Activated CD4-positive, alpha-beta T cell treated with anti-CD3 and anti-CD28 coated beads, Interleukin-2, amount 10 ng/mL, durations not matched to agents 24 days and 14 days (primary cell): ENCODE data around the gene SLC23A2. TPM values are rescaled to one million over a fixed set of nuclear protein-coding genes. Genes with fewer than 3 reads are reported as not detected.
"Not testable (repeated sequence)": the region's sequence is repeated elsewhere in the genome, so short reads cannot be mapped to it uniquely, and the experiment has no call there.

ENCODE experiments used
- DNase-seq: peaks from one replicate; pipeline ENCODE4 v3.0.0; 2022
- H3K27ac Mint-ChIP-seq: one replicate; pipeline ENCODE4 v1.8.0; 2022; ENCODE audit warnings: mild to moderate bottlenecking, mixed read lengths
- H3K27me3 Mint-ChIP-seq: one replicate; pipeline ENCODE4 v1.8.0; 2022; ENCODE audit warnings: mixed read lengths
- H3K36me3 Mint-ChIP-seq: one replicate; pipeline ENCODE4 v1.8.0; 2022; ENCODE audit warnings: low read depth, mild to moderate bottlenecking, mixed read lengths
- H3K4me1 Mint-ChIP-seq: one replicate; pipeline ENCODE4 v1.8.0; 2021; ENCODE audit warnings: mixed read lengths
- H3K4me3 Mint-ChIP-seq: one replicate; pipeline ENCODE4 v1.8.0; 2022; ENCODE audit warnings: mild to moderate bottlenecking, moderate library complexity, mixed read lengths
- H3K9me3 Mint-ChIP-seq: one replicate; pipeline ENCODE4 v1.8.0; 2021; ENCODE audit warnings: mixed read lengths
- intact Hi-C: fragments of 100-400 bp; cut with micrococcal nuclease; formaldehyde crosslinking; loops from one replicate; pipeline ENCODE4 v1.15.1; 2023
- total RNA-seq: library from RNA; stranded (reverse); gene quantifications from 2 replicates; pipeline ENCODE4 v1.2.3, GENCODE V29; 2022

The SLC23A2 gene
- total RNA-seq, 1 donor from 2014 or later, result 26.9 TPM

DNA sequence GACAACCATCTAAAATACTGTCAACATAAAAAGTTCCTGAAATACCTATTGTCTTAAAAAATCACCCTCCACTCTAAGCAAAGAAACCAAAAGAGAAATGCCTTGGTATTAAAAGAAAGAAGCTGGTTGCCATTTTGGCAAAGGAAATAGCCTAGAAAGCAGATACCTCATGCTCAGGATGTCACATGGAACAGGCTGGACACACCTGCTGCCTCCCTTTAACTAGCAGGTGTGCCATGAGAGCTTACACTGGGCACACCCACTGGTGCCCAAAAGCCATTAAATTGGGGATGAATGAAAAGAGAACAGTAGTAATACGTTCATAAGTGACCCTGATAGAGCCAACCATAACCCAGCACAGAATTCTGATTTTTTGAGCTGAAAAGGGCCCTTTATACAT lies 1.5 kb downstream of the SLC23A2 start:
- Mint-ChIP-seq H3K4me1 (peaks cover 40% of the 10 kb centered on the region), H3K36me3 (peaks cover 14% of the 10 kb centered on the region), H3K27ac (peak overlapping the region; percentile 85), H3K9me3 (no peaks in the 10 kb centered on the region), H3K27me3 (peaks cover 16% of the 10 kb centered on the region), H3K4me3 (peak overlapping the region; percentile 98)
- no peak for DNase-seq
- intact Hi-C loops, result loop anchor here (5.0 kb wide), 2 partner anchors 58 to 103 kb away; no protein-coding TSS in a partner anchor

DNA sequence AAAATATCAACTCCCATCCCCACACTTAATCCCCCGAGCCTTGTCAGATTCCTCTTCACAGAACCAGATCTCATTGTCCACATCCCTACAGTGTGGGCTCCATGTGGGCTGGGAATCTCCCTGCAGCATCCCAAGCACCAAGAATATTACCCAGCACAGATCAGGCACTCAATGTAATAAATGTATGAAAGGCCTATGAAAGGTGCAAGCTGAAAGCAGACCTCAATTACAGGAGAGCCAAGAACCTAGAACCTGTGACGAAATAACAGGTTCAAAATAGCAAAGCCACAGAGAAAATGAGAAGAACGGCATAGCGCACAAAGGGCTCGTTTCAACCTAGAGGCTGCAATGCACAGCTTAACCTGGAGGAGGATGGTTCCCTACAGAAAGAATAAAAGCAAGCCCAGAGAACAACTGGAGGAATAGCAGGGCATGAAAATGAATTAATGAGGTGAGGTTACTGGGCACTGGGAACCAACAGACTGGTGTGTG lies 3.1 kb downstream of the SLC23A2 start:
- Mint-ChIP-seq H3K9me3 (no peaks in the 10 kb centered on the region), H3K27me3 (peaks cover 6% of the 10 kb centered on the region), H3K4me3 (no peak overlapping the region), H3K36me3 (peaks cover 14% of the 10 kb centered on the region), H3K4me1 (peaks cover 40% of the 10 kb centered on the region), H3K27ac (no peak overlapping the region)
- no peak for DNase-seq
- intact Hi-C loops, result no loop called here

DNA sequence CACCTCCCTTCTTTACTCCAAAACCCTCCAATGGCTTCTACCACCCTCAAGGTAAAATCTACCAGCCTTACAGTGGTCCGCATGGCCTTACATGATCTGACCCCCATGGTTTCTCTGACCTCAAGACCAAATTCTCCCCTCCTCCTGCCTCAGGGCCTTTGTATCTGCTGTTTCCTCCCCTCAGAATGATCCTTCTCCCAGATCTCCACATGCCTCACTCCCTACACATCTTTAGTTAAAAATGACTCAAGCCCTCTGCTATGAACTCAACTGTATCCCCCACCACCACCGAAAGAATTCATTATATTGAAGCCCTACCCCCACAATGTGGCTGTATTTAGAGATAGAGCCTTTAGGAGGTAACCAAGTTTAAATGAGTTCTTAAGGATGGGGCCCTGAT lies 4.1 kb downstream of the SLC23A2 start:
- H3K27me3 Mint-ChIP-seq, result peaks cover 3% of the 10 kb centered on the region
- H3K4me1 Mint-ChIP-seq, result peaks cover 40% of the 10 kb centered on the region
- no peak overlapping the region for H3K4me3 Mint-ChIP-seq
- intact Hi-C loops, result no loop called here
- H3K27ac Mint-ChIP-seq, result no peak overlapping the region
- DNase-seq, result no peak
- H3K36me3 Mint-ChIP-seq, result peaks cover 14% of the 10 kb centered on the region
- H3K9me3 Mint-ChIP-seq, result no peaks in the 10 kb centered on the region

DNA sequence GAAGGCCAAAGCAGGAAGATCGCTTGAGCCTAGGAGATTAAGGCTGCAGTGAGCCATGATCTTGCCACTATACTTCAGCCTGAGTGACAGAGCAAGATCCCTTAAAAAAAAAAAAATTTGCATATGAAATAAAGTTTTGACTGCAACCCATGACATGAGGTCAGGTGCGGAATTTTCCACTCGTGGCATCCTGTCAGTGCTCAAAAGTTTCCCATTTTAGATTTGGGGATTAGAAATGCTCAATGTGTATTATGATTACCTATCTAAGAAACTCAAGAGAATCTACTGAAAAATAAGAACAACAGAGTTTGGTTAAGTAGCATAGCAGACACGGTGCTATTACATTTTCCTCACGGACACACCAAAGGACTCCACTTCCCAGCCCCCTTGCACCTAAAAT lies 11.7 kb downstream of the SLC23A2 start:
- Mint-ChIP-seq H3K36me3 (peaks cover 5% of the 10 kb centered on the region), H3K4me3 (peak overlapping the region; percentile 16), H3K9me3 (no peaks in the 10 kb centered on the region), H3K27ac (peak overlapping the region; percentile 77), H3K4me1 (peaks cover 19% of the 10 kb centered on the region), H3K27me3 (no peaks in the 10 kb centered on the region)
- intact Hi-C loops, result loop anchor here (2.0 kb wide), 1 partner anchor 17 kb away; no protein-coding TSS in a partner anchor
- no peak for DNase-seq

DNA sequence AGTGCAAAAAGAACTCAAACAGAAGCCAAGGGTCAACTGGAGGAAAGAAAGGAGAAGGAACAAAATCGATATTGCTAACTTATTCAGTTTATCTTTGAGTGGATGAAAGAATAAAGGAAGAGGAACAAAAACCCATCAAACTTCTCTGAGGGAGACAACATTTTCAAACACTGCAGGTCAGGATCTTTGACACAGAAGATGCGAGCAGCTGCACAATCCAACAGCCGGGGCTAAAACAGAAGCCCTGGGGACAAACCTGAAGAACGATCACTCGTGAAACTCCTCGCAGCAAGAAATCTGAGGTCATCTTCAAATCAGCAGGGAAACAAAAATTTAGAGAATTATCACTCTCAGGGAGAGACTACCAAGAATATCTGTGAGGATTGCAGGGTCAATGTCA lies 14.2 kb downstream of the SLC23A2 start:
- DNase-seq, result no peak
- Mint-ChIP-seq H3K27ac (peak overlapping the region; percentile 77), H3K27me3 (no peaks in the 10 kb centered on the region), H3K36me3 (peaks cover 8% of the 10 kb centered on the region), H3K4me3 (no peak overlapping the region), H3K9me3 (no peaks in the 10 kb centered on the region), H3K4me1 (peaks cover 23% of the 10 kb centered on the region)
- intact Hi-C loops, result no loop called here

DNA sequence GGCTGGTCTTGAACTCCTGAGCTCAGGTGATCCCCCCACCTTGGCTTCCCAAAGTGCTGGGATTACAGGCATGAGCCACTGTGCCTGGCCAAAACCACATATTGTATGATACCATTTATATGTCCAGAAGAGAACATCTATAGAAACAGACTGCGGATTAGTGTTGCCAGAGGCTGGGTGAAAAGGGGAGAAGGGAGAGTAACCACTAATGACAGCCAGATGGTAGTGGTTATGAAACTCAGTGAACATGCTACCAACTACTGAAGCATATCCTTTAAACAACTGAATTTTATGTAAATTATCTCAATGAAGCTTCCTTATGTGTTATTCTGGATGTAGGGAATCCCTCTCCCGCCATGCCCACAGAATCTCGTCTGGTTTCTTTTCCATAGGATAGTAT lies 15.7 kb downstream of the SLC23A2 start:
- no peaks in the 10 kb centered on the region for H3K27me3 Mint-ChIP-seq
- H3K9me3 Mint-ChIP-seq, result no peaks in the 10 kb centered on the region
- no peak for DNase-seq
- peaks cover 8% of the 10 kb centered on the region for H3K36me3 Mint-ChIP-seq
- no peak overlapping the region for H3K27ac Mint-ChIP-seq
- peaks cover 26% of the 10 kb centered on the region for H3K4me1 Mint-ChIP-seq
- no peak overlapping the region for H3K4me3 Mint-ChIP-seq
- intact Hi-C loops, result no loop called here

DNA sequence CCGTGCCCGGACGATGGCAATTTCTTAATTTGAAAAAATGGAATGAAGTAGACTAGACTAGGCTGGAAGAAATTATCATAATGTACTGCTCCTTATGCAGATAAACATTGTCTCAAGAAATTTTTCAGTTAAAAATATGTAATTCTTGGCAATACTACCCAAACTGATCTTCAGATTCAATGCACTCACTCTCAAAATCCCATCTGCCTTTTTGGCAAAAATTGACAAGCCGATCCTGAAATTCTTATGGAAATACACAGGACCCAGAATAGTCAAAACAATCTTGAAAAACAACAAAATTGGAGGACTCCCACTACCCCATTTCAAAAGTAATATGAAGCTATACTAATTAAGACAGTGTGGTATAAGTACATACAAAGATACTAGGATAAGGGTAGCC lies 19.0 kb downstream of the SLC23A2 start:
- no peak for DNase-seq
- H3K4me1 Mint-ChIP-seq, result peaks cover 19% of the 10 kb centered on the region
- intact Hi-C loops, result no loop called here
- no peaks in the 10 kb centered on the region for H3K9me3 Mint-ChIP-seq
- H3K36me3 Mint-ChIP-seq, result peaks cover 8% of the 10 kb centered on the region
- H3K27me3 Mint-ChIP-seq, result no peaks in the 10 kb centered on the region
- no peak overlapping the region for H3K27ac Mint-ChIP-seq
- no peak overlapping the region for H3K4me3 Mint-ChIP-seq

DNA sequence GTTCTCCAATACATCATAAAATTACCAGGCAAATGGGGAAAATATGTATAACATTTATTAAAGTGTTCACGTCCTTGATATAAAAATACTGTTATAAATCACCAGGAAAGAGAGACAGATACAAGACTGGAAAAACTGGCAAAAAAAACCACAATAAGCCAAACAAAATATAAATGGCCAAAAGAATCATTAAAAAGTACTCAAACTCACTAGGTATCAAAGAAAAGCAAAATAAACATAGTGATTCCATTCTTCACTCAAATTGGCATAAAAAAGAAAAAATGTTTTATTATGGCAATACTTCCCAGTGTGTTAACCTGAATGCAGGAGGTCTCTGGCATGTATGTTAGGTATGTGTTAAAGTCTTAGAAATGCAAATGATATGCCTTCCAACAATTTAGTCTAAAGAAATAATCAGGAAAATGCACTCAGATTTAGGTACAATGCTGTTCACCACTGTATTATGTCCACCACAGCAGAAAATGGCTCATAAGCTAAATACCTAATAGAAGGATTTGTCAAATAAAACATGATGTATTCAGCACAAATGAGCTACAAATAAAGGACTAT lies 21.4 kb downstream of the SLC23A2 start:
- H3K4me1 Mint-ChIP-seq, result peaks cover 11% of the 10 kb centered on the region
- no peaks in the 10 kb centered on the region for H3K9me3 Mint-ChIP-seq
- no peak for DNase-seq
- no peaks in the 10 kb centered on the region for H3K27me3 Mint-ChIP-seq
- intact Hi-C loops, result no loop called here
- H3K36me3 Mint-ChIP-seq, result peaks cover 3% of the 10 kb centered on the region
- no peak overlapping the region for H3K4me3 Mint-ChIP-seq
- H3K27ac Mint-ChIP-seq, result no peak overlapping the region

DNA sequence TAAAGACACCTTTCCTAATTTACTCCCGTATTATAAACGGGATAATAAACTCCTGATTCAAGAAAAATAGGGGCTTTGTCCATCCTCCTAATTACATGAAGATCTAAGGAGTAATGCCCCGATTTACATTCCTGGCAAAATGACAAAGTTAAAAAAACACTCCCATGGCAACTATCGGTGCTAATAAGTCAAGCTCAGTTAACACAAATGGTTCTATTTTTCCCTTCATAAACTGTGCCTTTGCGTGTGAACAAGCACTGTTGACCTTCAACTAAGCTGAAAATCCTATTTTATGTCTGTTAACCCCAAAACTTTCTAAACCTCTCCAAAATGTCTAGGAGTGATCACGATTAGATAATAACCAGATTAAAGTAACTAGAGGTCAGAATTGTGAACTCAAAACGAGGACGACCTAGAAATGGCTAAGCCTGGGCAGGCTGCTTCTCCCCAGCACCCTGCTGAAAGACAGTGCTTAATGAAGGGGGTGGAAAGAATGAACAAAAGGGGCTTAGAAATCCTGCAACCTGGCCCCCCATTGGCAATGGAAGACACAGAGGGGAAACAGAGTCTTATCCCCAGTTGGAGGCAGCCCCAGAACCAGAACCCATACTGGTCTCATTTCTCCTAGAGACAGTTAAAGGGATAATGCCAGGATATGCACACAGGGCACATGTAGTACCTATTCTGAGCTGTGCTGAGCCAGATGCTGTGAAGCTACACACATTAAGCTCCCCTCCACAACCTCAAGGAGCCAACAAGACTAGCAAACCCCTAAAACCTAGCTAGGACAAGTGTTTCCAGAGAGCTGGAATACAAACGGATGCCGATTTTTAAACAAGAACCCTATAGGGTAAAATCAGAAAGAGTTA lies 23.0 kb downstream of the SLC23A2 start:
- Mint-ChIP-seq H3K4me1 (peaks cover 21% of the 10 kb centered on the region), H3K27ac (no peak overlapping the region), H3K9me3 (no peaks in the 10 kb centered on the region), H3K27me3 (no peaks in the 10 kb centered on the region), H3K4me3 (no peak overlapping the region), H3K36me3 (peaks cover 3% of the 10 kb centered on the region)
- intact Hi-C loops, result no loop called here
- DNase-seq, result no peak

DNA sequence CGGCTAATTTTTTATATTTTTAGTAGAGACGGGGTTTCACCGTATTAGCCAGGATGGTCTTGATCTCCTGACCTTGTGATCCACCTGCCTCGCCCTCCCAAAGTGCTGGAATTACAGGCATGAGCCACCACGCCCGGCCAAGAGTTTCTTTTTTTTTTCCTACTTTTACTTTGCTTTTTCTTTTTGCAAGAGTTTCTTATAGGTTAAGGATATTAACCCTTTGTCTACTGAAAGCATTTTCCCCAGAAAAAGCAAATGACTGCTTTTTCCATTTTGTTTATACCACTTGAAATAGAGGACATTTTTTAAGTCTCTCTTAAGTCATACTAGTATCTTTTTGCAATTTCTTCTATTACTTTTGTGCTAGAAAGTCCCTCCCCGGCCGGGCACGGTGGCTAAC lies 25.3 kb downstream of the SLC23A2 start:
- H3K4me3 Mint-ChIP-seq, DNase-seq, H3K9me3 Mint-ChIP-seq, H3K27ac Mint-ChIP-seq, H3K27me3 Mint-ChIP-seq, H3K36me3 Mint-ChIP-seq, intact Hi-C loops: not testable (repeated sequence)
- peaks cover 24% of the 10 kb centered on the region for H3K4me1 Mint-ChIP-seq

DNA sequence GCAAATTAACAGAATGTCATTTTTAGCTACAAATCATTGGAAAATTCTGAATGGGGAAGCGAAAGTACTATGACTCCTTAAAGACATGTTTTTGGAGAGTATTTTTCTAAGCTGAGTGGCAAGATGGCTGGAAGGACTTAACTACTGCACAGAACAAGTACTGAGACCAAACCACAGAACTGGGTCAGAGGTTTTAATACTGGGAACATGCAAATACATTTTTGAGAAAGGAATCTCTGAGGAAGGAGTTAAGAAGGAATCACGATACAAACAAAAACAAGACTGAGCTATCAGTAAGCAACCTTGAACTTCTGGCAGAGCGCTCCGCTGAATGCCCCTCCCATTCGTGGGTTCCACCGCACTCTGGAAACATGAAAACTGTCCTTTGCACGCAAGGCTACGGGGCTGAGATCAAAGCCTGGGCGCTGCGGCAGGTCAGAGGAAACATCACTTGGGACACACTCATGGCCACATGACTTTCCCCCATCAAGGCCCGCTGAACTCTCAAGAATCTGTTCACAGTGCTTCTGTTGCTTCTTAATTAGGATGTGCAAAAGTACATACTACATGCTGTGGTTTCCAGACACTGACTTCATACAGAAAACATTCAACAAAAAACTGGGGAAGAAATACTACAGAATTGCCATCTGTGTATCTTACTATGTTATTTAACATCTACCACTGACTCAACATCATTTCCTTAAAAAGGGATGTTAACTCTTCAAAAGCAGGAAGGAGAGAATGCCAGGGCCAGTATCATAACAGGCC lies 27.8 kb downstream of the SLC23A2 start:
- intact Hi-C loops, result loop anchor here (2.0 kb wide), 1 partner anchor 15 kb away; no protein-coding TSS in a partner anchor

DNA sequence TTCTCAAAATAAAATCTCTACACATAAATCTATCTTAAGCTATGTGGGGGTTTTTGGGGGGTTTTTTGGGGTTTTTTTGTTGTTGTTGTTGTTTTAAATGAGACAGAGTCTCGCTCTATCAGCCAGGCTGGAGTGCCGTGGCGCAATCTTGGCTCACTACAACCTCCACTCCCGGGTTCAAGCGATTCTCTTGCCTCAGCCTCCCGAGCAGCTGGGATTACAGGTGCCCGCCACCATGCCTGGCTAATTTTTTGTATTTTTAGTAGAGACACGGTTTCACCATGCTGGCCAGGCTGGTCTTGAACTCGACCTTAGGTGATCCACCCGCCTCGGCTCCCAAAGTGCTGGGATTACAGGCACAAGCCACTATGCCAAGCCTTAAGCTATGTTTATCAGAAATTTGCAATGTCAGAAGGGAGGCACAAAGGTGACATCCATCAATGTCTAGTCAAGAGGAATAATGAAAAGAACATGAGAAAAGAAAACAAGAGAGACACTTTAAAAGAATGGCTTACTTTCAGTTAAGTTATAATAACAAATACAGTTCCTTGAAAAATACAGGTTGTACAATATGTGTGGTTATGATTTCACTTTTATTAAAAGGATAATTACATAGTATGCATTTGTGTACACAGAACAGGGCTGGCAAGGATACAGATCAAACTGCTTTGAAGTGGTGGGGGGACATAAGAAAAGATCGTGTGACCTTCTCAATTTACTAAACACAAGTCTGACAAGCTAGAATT lies 28.6 kb downstream of the SLC23A2 start:
- H3K4me1 Mint-ChIP-seq, result peaks cover 22% of the 10 kb centered on the region
- H3K27me3 Mint-ChIP-seq, result no peaks in the 10 kb centered on the region
- H3K36me3 Mint-ChIP-seq, result peaks cover 25% of the 10 kb centered on the region
- H3K9me3 Mint-ChIP-seq, result peaks cover 4% of the 10 kb centered on the region
- peak overlapping the region; percentile 94 for H3K27ac Mint-ChIP-seq
- no peak for DNase-seq
- intact Hi-C loops, result loop anchor here (2.0 kb wide), 1 partner anchor 16 kb away; no protein-coding TSS in a partner anchor
- peak overlapping the region; percentile 83 for H3K4me3 Mint-ChIP-seq

More for the DNA sequence above, 27.8 kb downstream of the SLC23A2 start:
- no peaks in the 10 kb centered on the region for H3K9me3 Mint-ChIP-seq
- H3K27me3 Mint-ChIP-seq, result no peaks in the 10 kb centered on the region
- H3K4me3 Mint-ChIP-seq, result peak overlapping the region; percentile 83
- DNase-seq, result peak; percentile 90
- peaks cover 19% of the 10 kb centered on the region for H3K4me1 Mint-ChIP-seq
- H3K36me3 Mint-ChIP-seq, result peaks cover 18% of the 10 kb centered on the region
- H3K27ac Mint-ChIP-seq, result peak overlapping the region; percentile 94

DNA sequence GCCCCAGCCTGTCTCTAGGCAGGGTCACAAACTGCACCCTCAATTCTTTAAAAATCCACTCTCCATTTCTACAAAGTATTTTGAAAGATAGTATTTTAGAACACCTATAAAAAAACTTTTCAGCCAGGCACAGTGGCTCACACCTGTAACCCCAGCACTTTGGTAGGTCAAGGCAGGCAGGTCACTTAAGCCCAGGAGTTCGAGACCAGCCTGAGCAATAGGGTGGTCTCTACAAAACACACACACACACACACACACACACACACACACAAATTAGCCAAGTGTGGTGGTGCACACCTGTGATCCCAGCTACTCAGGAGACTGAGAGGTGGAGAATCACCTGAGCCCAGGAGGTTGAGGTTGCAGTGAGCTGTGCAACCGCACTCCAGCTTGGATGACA lies 30.2 kb downstream of the SLC23A2 start:
- Mint-ChIP-seq H3K27ac (no peak overlapping the region), H3K9me3 (peaks cover 4% of the 10 kb centered on the region), H3K4me3 (no peak overlapping the region), H3K36me3 (peaks cover 29% of the 10 kb centered on the region), H3K4me1 (peaks cover 23% of the 10 kb centered on the region), H3K27me3 (no peaks in the 10 kb centered on the region)
- DNase-seq, result no peak
- intact Hi-C loops, result no loop called here
